GM23338 (cell line): ENCODE measurements around the gene RPS28. TPM values are rescaled to one million over a fixed set of nuclear protein-coding genes. Genes with fewer than 3 reads are reported as not detected.

Source experiments
- ATAC-seq: fragments of 200-7000 bp; cut with Tn5 transposase; 3 replicates; pipeline ENCODE4 v1.9.1; 2020
- DNase-seq: peaks from one replicate; pipeline ENCODE4 v3.0.0-alpha.2; 2015; ENCODE audit warnings: low spot score
- H2AFZ ChIP-seq: fragments of 200-600 bp; sonication (generic); 2 replicates; pipeline ENCODE4 v1.8.0; 2016; ENCODE audit warnings: antibody characterized with exemption, mild to moderate bottlenecking, moderate library complexity
- H3F3A ChIP-seq: fragments of 200-600 bp; sonication (generic); replicated peaks from 2 replicates; pipeline ENCODE4 v1.8.0; 2017; ENCODE audit warnings: antibody characterized with exemption, mixed run types, low read depth
- H3K27ac ChIP-seq: fragments of 200-600 bp; sonication (generic); 2 replicates; pipeline ENCODE4 v1.6.1; 2016; ENCODE audit warnings: low read depth
- H3K27me3 ChIP-seq: fragments of 200-600 bp; sonication (generic); 2 replicates; pipeline ENCODE4 v1.8.0; 2016; ENCODE audit warnings: mild to moderate bottlenecking, mixed run types, moderate library complexity; ENCODE audit not compliant: insufficient read depth
- H3K36me3 ChIP-seq: fragments of 200-600 bp; sonication (generic); 2 replicates; pipeline ENCODE4 v1.8.0; 2016; ENCODE audit warnings: mild to moderate bottlenecking; ENCODE audit not compliant: insufficient read depth
- H3K4me1 ChIP-seq: fragments of 200-600 bp; sonication (generic); 2 replicates; pipeline ENCODE4 v1.8.0; 2016; ENCODE audit warnings: mild to moderate bottlenecking, moderate library complexity; ENCODE audit not compliant: insufficient read depth
- H3K4me2 ChIP-seq: fragments of 200-600 bp; sonication (generic); 2 replicates; pipeline ENCODE4 v1.7.1; 2017; ENCODE audit warnings: mixed run types
- H3K4me3 ChIP-seq: fragments of 200-600 bp; sonication (generic); 2 replicates; pipeline ENCODE4 v1.6.1; 2016; ENCODE audit warnings: mixed run types
- H3K79me2 ChIP-seq: fragments of 200-600 bp; sonication (generic); replicated peaks from 2 replicates; pipeline ENCODE4 v1.8.0; 2017; ENCODE audit warnings: mild to moderate bottlenecking; ENCODE audit not compliant: insufficient read depth
- H3K9me2 ChIP-seq: fragments of 200-600 bp; sonication (generic); 2 replicates; pipeline ENCODE4 v1.8.0; 2017; ENCODE audit not compliant: insufficient read depth
- H4K20me1 ChIP-seq: fragments of 200-600 bp; sonication (generic); replicated peaks from 2 replicates; pipeline ENCODE4 v1.8.0; 2017; ENCODE audit warnings: mild to moderate bottlenecking; ENCODE audit not compliant: insufficient read depth
- H3K27ac Mint-ChIP-seq: 2 replicates; pipeline ENCODE4 v1.8.0; 2020; ENCODE audit warnings: inconsistent platforms, mild to moderate bottlenecking, moderate library complexity, mixed read lengths
- H3K27me3 Mint-ChIP-seq: 3 replicates; pipeline ENCODE4 v1.8.0; 2022; ENCODE audit warnings: low read depth, mild to moderate bottlenecking, moderate library complexity, mixed read lengths, inconsistent platforms; ENCODE audit not compliant: insufficient read depth, poor library complexity
- H3K36me3 Mint-ChIP-seq: 3 replicates; pipeline ENCODE4 v1.8.0; 2021; ENCODE audit warnings: low read depth, mild to moderate bottlenecking, inconsistent platforms, moderate library complexity, mixed read lengths
- H3K4me1 Mint-ChIP-seq: 3 replicates; pipeline ENCODE4 v1.8.0; 2020; ENCODE audit warnings: mild to moderate bottlenecking, inconsistent platforms, mixed read lengths
- H3K4me3 Mint-ChIP-seq: 3 replicates; pipeline ENCODE4 v1.8.0; 2021; ENCODE audit warnings: moderate library complexity, mild to moderate bottlenecking, inconsistent platforms, mixed read lengths
- H3K9me3 Mint-ChIP-seq: 3 replicates; pipeline ENCODE4 v1.8.0; 2020; ENCODE audit warnings: moderate library complexity, mild to moderate bottlenecking, inconsistent platforms, mixed read lengths
- CREB1 ChIP-seq: fragments of 250-450 bp; sonication (Bioruptor Pico); IDR thresholded peaks from 2 replicates; pipeline ENCODE4 v1.5.0; 2020; ENCODE audit warnings: low read depth, mild to moderate bottlenecking, moderate library complexity
- EZH2 ChIP-seq: fragments of 200-600 bp; sonication (generic); IDR thresholded peaks from one replicate; pipeline ENCODE4 v1.8.0; 2017; ENCODE audit warnings: antibody characterized with exemption, mild to moderate bottlenecking, low read depth; ENCODE audit not compliant: unreplicated experiment
- EZH2phosphoT487 ChIP-seq: fragments of 200-600 bp; sonication (generic); IDR thresholded peaks from one replicate; pipeline ENCODE4 v1.8.1; 2018; ENCODE audit warnings: antibody characterized with exemption; ENCODE audit not compliant: unreplicated experiment
- JUNB ChIP-seq: IDR thresholded peaks from one replicate; pipeline ENCODE4 v1.6.1; 2016; ENCODE audit warnings: antibody characterized with exemption; ENCODE audit not compliant: unreplicated experiment
- NANOG ChIP-seq: IDR thresholded peaks from 2 replicates; pipeline ENCODE4 v1.6.1; 2016; ENCODE audit warnings: antibody characterized with exemption, borderline replicate concordance
- POLR2AphosphoS5 ChIP-seq: IDR thresholded peaks from 2 replicates; pipeline ENCODE4 v1.6.1; 2016; ENCODE audit warnings: antibody characterized with exemption, low read depth
- STAT1 ChIP-seq: IDR thresholded peaks from one replicate; pipeline ENCODE4 v1.6.1; 2016; ENCODE audit warnings: antibody characterized with exemption; ENCODE audit not compliant: unreplicated experiment
- ZNF114 ChIP-seq: fragments of 250-450 bp; sonication (Bioruptor Pico); IDR thresholded peaks from 2 replicates; pipeline ENCODE4 v1.5.0; 2020; ENCODE audit warnings: mild to moderate bottlenecking, moderate library complexity
- ZNF331 ChIP-seq: fragments of 250-450 bp; sonication (Bioruptor Pico); IDR thresholded peaks from 2 replicates; pipeline ENCODE4 v1.5.0; 2020; ENCODE audit warnings: low read depth, mild to moderate bottlenecking, moderate library complexity
- polyA plus RNA-seq: library from polyadenylated mRNA; unstranded; fragments of >200 nt; fragmentation: Nextera tagmentation; extraction: Ambion mirVana; gene quantifications from 2 replicates; pipeline ENCODE4 v1.2.1, GENCODE V29; 2016
- total RNA-seq: library from RNA; depleted of rRNA; stranded (reverse); fragments of >200 nt; shearing (Covaris generic); gene quantifications from 2 replicates; pipeline ENCODE4 v1.2.3, GENCODE V29; 2014
- TF ChIP-seq, protein P1 (sequence below), 2 experiments: fragments of 200-600 bp in 1 of 2; sonication (generic) in 1 of 2; conservative IDR thresholded peaks; 2 replicates each; pipeline versions ENCODE4 v1.5.1 to v1.6.1; 2016 to 2017; ENCODE audit warnings: antibody characterized with exemption in 2 of 2, low read depth in 2 of 2, mild to moderate bottlenecking in 2 of 2, moderate library complexity in 1 of 2
- TF ChIP-seq, protein P2 (sequence below): IDR thresholded peaks from 2 replicates; pipeline ENCODE4 v1.6.1; 2016; ENCODE audit warnings: antibody characterized with exemption
- TF ChIP-seq, protein P3 (sequence below): fragments of 250-450 bp; sonication (Bioruptor Pico); IDR thresholded peaks from 2 replicates; pipeline ENCODE4 v1.5.0; 2020; ENCODE audit warnings: mild to moderate bottlenecking, moderate library complexity
- TF ChIP-seq, protein P4 (sequence below): IDR thresholded peaks from one replicate; pipeline ENCODE4 v1.6.1; 2018; ENCODE audit warnings: antibody characterized with exemption; ENCODE audit not compliant: unreplicated experiment

RPS28 gene
- total and polyA plus RNA-seq, 2 experiments from 2014 or later: 174 to 1,790 TPM

DNA sequence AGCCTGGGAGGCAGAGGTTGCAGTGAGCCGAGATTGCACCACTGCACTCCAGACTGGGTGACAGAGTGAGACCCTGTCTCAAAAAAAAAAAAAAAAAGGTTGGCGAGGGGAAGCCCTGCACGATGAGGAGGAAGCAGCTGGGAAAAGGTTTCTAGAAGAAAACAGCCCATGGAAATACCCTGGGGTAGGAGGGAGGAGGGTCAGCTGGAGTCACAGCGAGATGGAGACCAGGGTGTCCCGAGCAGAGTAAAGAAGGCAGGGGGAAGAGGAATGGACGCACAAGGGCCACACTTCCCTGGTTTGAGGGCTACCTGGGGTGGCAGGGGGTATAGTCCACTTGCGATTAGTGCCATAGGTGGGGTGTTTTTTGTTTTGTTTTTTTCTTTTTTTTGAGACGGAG, 15.4 kb downstream of the RPS28 start:
- Histone ChIP-seq H3K27ac (no peak overlapping the region), H2AFZ (no peak overlapping the region), H4K20me1 (no peaks in the 10 kb centered on the region), H3K79me2 (no peaks in the 10 kb centered on the region), H3K9me2 (no peaks in the 10 kb centered on the region), H3F3A (peaks cover 10% of the 10 kb centered on the region), H3K4me2 (no peak overlapping the region), H3K4me1 (peaks cover 20% of the 10 kb centered on the region), H3K4me3 (no peak overlapping the region), H3K27me3 (peaks cover 45% of the 10 kb centered on the region), H3K36me3 (no peaks in the 10 kb centered on the region)
- TF ChIP-seq, protein P1, sequence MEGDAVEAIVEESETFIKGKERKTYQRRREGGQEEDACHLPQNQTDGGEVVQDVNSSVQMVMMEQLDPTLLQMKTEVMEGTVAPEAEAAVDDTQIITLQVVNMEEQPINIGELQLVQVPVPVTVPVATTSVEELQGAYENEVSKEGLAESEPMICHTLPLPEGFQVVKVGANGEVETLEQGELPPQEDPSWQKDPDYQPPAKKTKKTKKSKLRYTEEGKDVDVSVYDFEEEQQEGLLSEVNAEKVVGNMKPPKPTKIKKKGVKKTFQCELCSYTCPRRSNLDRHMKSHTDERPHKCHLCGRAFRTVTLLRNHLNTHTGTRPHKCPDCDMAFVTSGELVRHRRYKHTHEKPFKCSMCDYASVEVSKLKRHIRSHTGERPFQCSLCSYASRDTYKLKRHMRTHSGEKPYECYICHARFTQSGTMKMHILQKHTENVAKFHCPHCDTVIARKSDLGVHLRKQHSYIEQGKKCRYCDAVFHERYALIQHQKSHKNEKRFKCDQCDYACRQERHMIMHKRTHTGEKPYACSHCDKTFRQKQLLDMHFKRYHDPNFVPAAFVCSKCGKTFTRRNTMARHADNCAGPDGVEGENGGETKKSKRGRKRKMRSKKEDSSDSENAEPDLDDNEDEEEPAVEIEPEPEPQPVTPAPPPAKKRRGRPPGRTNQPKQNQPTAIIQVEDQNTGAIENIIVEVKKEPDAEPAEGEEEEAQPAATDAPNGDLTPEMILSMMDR (conservative IDR thresholded peaks at IDR 0.05; ENCODE audit: low read depth in 2 of 2): no peak
- TF ChIP-seq EZH2phosphoT487: no peak
- TF ChIP-seq, protein P2, sequence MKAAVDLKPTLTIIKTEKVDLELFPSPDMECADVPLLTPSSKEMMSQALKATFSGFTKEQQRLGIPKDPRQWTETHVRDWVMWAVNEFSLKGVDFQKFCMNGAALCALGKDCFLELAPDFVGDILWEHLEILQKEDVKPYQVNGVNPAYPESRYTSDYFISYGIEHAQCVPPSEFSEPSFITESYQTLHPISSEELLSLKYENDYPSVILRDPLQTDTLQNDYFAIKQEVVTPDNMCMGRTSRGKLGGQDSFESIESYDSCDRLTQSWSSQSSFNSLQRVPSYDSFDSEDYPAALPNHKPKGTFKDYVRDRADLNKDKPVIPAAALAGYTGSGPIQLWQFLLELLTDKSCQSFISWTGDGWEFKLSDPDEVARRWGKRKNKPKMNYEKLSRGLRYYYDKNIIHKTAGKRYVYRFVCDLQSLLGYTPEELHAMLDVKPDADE: no peak
- no peak for TF ChIP-seq NANOG
- no peak for TF ChIP-seq EZH2
- no peak for TF ChIP-seq CREB1 (CRISPR knock-in tag)
- no peak for TF ChIP-seq ZNF331
- TF ChIP-seq, protein P3, sequence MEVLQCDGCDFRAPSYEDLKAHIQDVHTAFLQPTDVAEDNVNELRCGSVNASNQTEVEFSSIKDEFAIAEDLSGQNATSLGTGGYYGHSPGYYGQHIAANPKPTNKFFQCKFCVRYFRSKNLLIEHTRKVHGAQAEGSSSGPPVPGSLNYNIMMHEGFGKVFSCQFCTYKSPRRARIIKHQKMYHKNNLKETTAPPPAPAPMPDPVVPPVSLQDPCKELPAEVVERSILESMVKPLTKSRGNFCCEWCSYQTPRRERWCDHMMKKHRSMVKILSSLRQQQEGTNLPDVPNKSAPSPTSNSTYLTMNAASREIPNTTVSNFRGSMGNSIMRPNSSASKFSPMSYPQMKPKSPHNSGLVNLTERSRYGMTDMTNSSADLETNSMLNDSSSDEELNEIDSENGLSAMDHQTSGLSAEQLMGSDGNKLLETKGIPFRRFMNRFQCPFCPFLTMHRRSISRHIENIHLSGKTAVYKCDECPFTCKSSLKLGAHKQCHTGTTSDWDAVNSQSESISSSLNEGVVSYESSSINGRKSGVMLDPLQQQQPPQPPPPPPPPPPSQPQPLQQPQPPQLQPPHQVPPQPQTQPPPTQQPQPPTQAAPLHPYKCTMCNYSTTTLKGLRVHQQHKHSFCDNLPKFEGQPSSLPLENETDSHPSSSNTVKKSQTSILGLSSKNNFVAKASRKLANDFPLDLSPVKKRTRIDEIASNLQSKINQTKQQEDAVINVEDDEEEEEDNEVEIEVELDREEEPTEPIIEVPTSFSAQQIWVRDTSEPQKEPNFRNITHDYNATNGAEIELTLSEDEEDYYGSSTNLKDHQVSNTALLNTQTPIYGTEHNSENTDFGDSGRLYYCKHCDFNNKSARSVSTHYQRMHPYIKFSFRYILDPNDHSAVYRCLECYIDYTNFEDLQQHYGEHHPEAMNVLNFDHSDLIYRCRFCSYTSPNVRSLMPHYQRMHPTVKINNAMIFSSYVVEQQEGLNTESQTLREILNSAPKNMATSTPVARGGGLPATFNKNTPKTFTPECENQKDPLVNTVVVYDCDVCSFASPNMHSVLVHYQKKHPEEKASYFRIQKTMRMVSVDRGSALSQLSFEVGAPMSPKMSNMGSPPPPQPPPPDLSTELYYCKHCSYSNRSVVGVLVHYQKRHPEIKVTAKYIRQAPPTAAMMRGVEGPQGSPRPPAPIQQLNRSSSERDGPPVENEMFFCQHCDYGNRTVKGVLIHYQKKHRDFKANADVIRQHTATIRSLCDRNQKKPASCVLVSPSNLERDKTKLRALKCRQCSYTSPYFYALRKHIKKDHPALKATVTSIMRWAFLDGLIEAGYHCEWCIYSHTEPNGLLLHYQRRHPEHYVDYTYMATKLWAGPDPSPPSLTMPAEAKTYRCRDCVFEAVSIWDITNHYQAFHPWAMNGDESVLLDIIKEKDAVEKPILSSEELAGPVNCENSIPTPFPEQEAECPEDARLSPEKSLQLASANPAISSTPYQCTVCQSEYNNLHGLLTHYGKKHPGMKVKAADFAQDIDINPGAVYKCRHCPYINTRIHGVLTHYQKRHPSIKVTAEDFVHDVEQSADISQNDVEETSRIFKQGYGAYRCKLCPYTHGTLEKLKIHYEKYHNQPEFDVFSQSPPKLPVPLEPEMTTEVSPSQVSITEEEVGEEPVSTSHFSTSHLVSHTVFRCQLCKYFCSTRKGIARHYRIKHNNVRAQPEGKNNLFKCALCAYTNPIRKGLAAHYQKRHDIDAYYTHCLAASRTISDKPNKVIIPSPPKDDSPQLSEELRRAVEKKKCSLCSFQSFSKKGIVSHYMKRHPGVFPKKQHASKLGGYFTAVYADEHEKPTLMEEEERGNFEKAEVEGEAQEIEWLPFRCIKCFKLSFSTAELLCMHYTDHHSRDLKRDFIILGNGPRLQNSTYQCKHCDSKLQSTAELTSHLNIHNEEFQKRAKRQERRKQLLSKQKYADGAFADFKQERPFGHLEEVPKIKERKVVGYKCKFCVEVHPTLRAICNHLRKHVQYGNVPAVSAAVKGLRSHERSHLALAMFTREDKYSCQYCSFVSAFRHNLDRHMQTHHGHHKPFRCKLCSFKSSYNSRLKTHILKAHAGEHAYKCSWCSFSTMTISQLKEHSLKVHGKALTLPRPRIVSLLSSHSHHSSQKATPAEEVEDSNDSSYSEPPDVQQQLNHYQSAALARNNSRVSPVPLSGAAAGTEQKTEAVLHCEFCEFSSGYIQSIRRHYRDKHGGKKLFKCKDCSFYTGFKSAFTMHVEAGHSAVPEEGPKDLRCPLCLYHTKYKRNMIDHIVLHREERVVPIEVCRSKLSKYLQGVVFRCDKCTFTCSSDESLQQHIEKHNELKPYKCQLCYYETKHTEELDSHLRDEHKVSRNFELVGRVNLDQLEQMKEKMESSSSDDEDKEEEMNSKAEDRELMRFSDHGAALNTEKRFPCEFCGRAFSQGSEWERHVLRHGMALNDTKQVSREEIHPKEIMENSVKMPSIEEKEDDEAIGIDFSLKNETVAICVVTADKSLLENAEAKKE (CRISPR knock-in tag): no peak
- TF ChIP-seq, protein P4, sequence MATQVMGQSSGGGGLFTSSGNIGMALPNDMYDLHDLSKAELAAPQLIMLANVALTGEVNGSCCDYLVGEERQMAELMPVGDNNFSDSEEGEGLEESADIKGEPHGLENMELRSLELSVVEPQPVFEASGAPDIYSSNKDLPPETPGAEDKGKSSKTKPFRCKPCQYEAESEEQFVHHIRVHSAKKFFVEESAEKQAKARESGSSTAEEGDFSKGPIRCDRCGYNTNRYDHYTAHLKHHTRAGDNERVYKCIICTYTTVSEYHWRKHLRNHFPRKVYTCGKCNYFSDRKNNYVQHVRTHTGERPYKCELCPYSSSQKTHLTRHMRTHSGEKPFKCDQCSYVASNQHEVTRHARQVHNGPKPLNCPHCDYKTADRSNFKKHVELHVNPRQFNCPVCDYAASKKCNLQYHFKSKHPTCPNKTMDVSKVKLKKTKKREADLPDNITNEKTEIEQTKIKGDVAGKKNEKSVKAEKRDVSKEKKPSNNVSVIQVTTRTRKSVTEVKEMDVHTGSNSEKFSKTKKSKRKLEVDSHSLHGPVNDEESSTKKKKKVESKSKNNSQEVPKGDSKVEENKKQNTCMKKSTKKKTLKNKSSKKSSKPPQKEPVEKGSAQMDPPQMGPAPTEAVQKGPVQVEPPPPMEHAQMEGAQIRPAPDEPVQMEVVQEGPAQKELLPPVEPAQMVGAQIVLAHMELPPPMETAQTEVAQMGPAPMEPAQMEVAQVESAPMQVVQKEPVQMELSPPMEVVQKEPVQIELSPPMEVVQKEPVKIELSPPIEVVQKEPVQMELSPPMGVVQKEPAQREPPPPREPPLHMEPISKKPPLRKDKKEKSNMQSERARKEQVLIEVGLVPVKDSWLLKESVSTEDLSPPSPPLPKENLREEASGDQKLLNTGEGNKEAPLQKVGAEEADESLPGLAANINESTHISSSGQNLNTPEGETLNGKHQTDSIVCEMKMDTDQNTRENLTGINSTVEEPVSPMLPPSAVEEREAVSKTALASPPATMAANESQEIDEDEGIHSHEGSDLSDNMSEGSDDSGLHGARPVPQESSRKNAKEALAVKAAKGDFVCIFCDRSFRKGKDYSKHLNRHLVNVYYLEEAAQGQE: no peak
- no peak for TF ChIP-seq JUNB
- no peak for TF ChIP-seq POLR2AphosphoS5
- no peak for TF ChIP-seq STAT1
- TF ChIP-seq ZNF114 (CRISPR knock-in tag): no peak
- Mint-ChIP-seq H3K4me3 (no peak overlapping the region), H3K27me3 (peaks cover 52% of the 10 kb centered on the region), H3K4me1 (peaks cover 17% of the 10 kb centered on the region), H3K36me3 (no peaks in the 10 kb centered on the region), H3K9me3 (no peaks in the 10 kb centered on the region), H3K27ac (no peak overlapping the region)
- ATAC-seq (no peak), DNase-seq (no peak)
